Bronchial epithelial cell (primary cell): ENCODE measurements around the gene PCNX1. TPM values are rescaled to one million over a fixed set of nuclear protein-coding genes. Genes with fewer than 3 reads are reported as not detected.
"Not testable (repeated sequence)": the region's sequence is repeated elsewhere in the genome, so short reads cannot be mapped to it uniquely, and the experiment has no call there.

Experiments used
- DNase-seq: peaks from one replicate; pipeline ENCODE4 v3.0.0-alpha.2; 2010; ENCODE audit warnings: low read depth
- FAIRE-seq: peaks from 2 replicates; lab custom pipeline; 2011; peaks lifted over from hg19 to GRCh38; lab: Jason Lieb, UNC
- H3K27me3 ChIP-seq: 2 replicates; pipeline ENCODE4 v1.5.1; 2011; ENCODE audit warnings: low read length; ENCODE audit not compliant: control insufficient read depth, insufficient read depth
- H3K36me3 ChIP-seq: 2 replicates; pipeline ENCODE4 v1.5.1; 2011; ENCODE audit warnings: low read length; ENCODE audit not compliant: control insufficient read depth, insufficient read depth
- H3K4me3 ChIP-seq: 2 replicates; pipeline ENCODE4 v1.5.1; 2011; ENCODE audit warnings: mild to moderate bottlenecking, low read depth, low read length, control low read depth
- CTCF ChIP-seq: IDR thresholded peaks from 2 replicates; pipeline ENCODE4 v1.5.1; 2011; ENCODE audit warnings: mild to moderate bottlenecking, moderate library complexity, low read length, control low read depth, inconsistent platforms; ENCODE audit not compliant: insufficient read depth, severe bottlenecking
- total RNA-seq: library from RNA; depleted of rRNA; stranded (reverse); fragments of >200 nt; gene quantifications from 2 replicates; pipeline ENCODE4 v1.2.1, GENCODE V29; 2014

PCNX1 gene
- total RNA-seq, 1 donor from 2014 or later, result 24.5 TPM

DNA sequence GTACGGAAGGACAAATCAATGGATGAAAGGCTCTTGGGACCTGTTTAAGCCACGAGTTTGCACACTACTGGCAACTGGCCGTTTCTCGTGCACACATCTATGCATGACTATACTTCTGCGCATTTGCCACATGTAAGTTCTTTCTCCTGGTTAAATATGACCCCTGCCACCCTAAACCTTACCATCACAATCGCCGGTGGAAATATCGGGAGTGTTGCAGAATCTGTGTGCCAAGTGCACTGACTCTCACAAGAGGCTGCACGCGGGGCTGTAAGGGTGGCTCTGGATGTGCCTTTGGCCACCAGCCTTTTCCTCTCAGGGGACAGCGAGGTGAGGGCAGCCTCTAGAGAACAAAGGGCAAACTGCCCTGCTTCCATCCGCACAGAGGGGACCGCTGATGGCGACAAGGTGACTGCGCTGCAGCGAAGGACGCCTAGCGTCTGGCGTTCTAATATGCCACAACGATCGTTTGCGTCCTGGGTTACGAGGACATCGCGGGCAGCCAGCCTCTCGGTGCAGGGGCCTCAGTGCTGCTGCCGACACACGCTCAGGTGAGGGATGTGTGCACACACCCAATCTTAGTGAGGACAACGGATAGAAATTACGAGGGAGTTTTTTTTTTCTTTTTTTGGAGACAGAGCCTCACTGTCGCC, 232.2 kb downstream of the PCNX1 start:
- DNase-seq, result no peak
- H3K4me3 ChIP-seq, result no peak overlapping the region
- no peaks in the 10 kb centered on the region for H3K27me3 ChIP-seq
- no peak for FAIRE-seq
- H3K36me3 ChIP-seq, result no peaks in the 10 kb centered on the region
- TF ChIP-seq CTCF, result no peak

- no peak for DNase-seq
- Histone ChIP-seq H3K27me3 (no peaks in the 10 kb centered on the region), H3K4me3 (no peak overlapping the region), H3K36me3 (no peaks in the 10 kb centered on the region)
- FAIRE-seq, result no peak
- TF ChIP-seq CTCF, result no peak
Measured at GRCh38 chr14:71140157-71140556, 232.9 kb downstream of the PCNX1 start.

DNA sequence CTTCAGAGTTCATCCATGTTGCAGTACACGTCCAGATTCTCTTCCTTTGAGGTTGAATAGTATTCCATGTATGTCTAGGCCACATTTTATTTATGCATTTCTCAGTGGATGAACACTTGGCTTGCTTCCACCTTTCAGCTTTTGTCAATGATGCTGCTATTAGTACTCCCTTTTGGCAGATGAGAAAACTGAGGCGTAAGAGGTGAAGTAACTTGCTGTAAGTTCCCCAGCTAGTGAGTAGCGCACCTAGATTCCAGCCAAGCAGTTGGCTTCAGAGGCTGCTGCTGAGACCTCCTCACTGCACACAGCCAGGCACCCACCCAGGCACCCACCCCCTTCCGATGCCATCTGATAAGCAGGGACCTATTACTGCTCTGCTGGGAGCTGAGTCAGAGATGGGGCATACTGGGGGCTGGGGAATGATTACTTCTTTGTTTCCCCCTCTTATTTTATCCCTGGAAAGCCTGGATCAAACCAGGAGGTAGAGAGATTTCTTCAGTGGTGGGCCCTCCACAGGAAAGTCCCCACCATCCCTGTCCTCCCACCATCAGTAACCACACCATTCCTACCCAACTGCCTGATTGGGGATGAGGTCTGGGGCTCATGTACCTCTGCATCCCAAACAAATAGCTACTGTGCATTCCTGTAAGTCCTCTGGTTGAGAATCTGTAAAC, 234.6 kb downstream of the PCNX1 start:
- Histone ChIP-seq H3K27me3 (no peaks in the 10 kb centered on the region), H3K36me3 (no peaks in the 10 kb centered on the region), H3K4me3 (no peak overlapping the region)
- TF ChIP-seq CTCF, result no peak
- FAIRE-seq (no peak), DNase-seq (no peak)

DNA sequence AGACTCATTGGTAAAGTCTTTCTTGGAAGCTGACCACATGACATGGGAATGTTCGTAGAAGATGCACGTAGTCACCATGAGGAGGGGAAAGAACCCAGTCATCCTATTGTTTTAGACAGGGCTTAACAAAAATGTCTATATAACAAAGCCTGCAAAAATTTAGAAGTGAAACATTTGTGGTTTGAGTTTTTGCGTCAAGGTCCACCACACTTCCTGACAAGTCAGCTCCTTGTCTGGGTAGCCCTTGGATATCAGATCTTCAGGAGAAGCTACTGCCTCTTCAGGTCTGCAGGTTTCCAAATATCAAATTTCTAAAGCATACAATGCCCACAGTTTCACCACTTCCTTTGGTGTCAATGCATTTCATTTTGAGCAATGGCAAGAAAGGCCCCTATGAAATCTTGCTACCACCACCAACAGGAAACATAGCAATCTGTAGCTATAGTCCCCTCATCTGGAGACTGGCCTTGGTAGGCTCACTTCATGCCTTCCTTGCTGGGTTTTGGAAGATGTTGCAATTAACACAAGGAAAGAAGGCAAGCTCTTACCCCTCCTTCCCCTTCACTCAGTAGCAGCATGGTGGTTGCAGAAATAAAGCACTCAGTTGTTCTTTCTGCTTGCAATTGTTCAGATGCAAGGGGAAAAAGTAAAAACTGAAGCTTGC, 235.2 kb downstream of the PCNX1 start:
- no peak for FAIRE-seq
- Histone ChIP-seq H3K27me3 (no peaks in the 10 kb centered on the region), H3K36me3 (no peaks in the 10 kb centered on the region), H3K4me3 (no peak overlapping the region)
- no peak for TF ChIP-seq CTCF
- DNase-seq, result peak; percentile 94

- peak; percentile 99 for DNase-seq
- TF ChIP-seq CTCF, result no peak
- Histone ChIP-seq H3K36me3 (no peaks in the 10 kb centered on the region), H3K4me3 (no peak overlapping the region), H3K27me3 (no peaks in the 10 kb centered on the region)
- peak; percentile 77 for FAIRE-seq
Measured at GRCh38 chr14:71143381-71144290, 236.4 kb downstream of the PCNX1 start.

DNA sequence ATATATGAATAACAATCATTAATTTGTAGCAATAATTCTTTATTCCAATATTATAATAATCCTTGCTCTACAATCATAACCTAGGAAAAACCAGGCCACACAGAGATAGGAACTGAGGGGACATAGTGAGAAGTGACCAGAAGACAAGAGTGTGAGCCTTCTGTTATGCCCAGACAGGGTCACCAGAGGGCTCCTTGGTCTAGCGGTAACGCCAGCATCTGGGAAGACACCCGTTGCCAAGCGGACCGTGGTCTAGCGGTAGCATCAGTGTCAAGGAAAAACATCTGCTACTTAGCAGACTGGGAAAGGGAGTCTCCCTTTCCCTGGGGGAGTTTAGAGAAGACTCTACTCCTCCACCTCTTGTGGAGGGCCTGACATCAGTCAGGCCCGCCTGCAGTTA, 240.1 kb downstream of the PCNX1 start:
- not testable (repeated sequence) for DNase-seq, H3K27me3 ChIP-seq, H3K4me3 ChIP-seq, H3K36me3 ChIP-seq, FAIRE-seq
